ENCODE results near the gene GRAMD2B. TPM values are rescaled to one million over a fixed set of nuclear protein-coding genes. Genes with fewer than 3 reads are reported as not detected.
"Not testable (repeated sequence)": the region's sequence is repeated elsewhere in the genome, so short reads cannot be mapped to it uniquely, and the experiment has no call there.

Gene GRAMD2B
- total and polyA plus RNA-seq, 12 donors: 4.0 to 80.9 (median 25.2) TPM

DNA sequence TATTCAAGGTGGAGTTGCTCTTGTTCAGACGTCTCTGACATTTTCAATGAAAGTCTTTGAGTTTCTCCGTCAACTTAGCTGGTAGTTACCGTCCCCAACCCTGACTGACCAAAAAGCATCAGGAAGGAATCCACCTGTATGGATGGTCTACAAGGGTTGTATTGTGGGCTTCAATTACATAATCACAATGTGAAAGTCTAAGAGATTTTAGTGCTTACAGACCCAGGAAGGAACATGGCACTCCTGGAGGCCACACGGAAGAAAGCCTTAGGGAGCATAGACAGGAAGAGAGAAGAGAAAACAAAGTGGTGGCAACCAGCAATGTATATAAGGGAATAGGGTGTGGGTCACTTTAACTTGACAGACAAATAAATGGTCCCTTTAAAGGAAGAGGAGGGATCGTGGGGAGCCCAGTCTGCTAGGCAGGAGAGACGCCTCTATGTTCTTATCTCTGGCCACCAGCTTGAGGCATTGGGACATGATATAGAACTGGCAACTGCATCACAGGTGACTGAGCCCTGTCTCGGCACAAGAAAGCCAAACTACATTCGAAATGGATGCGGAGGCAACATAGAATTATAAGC, 91.4 kb downstream of the GRAMD2B start:
- no peak for DNase-seq
- H3K4me3 ChIP-seq: no peak overlapping the region
- peak overlapping the region in 3 of 5 donors; percentile 43 to 79 (median 67) for H3K27ac ChIP-seq
- 87 to 95% (median 90%) methylated on average over 9 of the region's 9 CpGs for WGBS, 4 donors
- intact Hi-C loops (cut with DNase I): no loop called here
- H3K27me3 ChIP-seq: no peaks in the 10 kb centered on the region
- no peaks in the 10 kb centered on the region for H3K9me3 ChIP-seq (replicated peaks in 1 of 3)
- TF ChIP-seq, protein P1, sequence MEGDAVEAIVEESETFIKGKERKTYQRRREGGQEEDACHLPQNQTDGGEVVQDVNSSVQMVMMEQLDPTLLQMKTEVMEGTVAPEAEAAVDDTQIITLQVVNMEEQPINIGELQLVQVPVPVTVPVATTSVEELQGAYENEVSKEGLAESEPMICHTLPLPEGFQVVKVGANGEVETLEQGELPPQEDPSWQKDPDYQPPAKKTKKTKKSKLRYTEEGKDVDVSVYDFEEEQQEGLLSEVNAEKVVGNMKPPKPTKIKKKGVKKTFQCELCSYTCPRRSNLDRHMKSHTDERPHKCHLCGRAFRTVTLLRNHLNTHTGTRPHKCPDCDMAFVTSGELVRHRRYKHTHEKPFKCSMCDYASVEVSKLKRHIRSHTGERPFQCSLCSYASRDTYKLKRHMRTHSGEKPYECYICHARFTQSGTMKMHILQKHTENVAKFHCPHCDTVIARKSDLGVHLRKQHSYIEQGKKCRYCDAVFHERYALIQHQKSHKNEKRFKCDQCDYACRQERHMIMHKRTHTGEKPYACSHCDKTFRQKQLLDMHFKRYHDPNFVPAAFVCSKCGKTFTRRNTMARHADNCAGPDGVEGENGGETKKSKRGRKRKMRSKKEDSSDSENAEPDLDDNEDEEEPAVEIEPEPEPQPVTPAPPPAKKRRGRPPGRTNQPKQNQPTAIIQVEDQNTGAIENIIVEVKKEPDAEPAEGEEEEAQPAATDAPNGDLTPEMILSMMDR (IDR thresholded peaks at IDR 0.05): no peak
- no peak for TF ChIP-seq POLR2A (IDR thresholded peaks at IDR 0.05)
- no peaks in the 10 kb centered on the region for H3K36me3 ChIP-seq (replicated peaks in 1 of 2)
- peaks cover 18 to 28% of the 10 kb centered on the region in 2 donors for H3K4me1 ChIP-seq (replicated peaks in 1 of 2)

DNA sequence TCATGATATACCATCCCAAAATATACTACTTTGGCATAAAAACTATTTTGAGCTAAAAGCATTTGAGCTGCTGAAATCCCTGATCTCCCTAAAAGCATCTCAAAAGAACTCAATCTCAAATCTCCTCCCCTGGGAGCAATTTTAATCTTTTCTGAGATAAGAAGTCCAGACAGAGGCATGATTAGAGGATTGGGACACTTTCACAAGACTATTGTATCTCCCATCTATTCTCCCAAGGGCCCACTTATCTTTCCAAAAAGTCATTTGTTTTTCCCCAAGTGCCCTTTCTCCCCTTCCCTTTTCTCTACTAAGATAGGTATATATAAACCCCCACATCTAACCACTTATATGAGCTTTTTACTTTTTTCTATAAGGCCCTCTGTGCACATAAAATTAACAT, 92.1 kb downstream of the GRAMD2B start:
- Histone ChIP-seq H3K4me3 (no peak overlapping the region), H3K36me3 (replicated peaks in 1 of 2) (no peaks in the 10 kb centered on the region), H3K4me1 (replicated peaks in 1 of 2) (peaks cover 16 to 28% of the 10 kb centered on the region in 2 donors), H3K27ac (peak overlapping the region in 3 of 5 donors; percentile 26 to 79 (median 67)), H3K9me3 (replicated peaks in 1 of 3) (no peaks in the 10 kb centered on the region), H3K27me3 (no peaks in the 10 kb centered on the region)
- DNase-seq: no peak
- no peak for TF ChIP-seq POLR2A (IDR thresholded peaks at IDR 0.05)
- TF ChIP-seq, protein P1 (IDR thresholded peaks at IDR 0.05): no peak
- intact Hi-C loops (cut with DNase I): no loop called here

DNA sequence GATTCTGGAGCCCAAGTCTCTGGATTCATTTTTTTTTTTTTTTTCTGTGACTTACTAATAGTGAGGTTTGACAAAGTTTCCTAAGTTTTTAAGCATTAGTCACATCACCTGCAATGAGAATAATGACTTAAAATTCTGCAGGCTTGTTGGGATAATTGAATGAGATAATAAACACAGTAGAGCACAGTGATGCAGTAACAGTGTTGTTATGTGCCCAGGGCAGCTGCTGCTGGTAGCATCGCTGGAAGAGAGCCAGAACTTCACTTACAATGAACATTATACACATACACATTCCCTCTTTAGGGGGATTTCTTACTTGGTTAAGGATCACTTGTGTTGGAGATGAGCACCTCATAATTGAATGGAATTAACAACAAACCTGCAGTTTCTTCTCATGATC, 92.9 kb downstream of the GRAMD2B start:
- H3K27me3 ChIP-seq: no peaks in the 10 kb centered on the region
- TF ChIP-seq, protein P1 (IDR thresholded peaks at IDR 0.05): no peak
- TF ChIP-seq POLR2A (IDR thresholded peaks at IDR 0.05): no peak
- 60 to 82% (median 69%) methylated on average over 1 of the region's 1 CpG for WGBS, 4 donors
- intact Hi-C loops (cut with DNase I): no loop called here
- peaks cover 24 to 32% of the 10 kb centered on the region in 2 donors for H3K4me1 ChIP-seq (replicated peaks in 1 of 2)
- peak overlapping the region in 1 of 5 donors; percentile 36 for H3K27ac ChIP-seq
- no peak for DNase-seq
- no peaks in the 10 kb centered on the region for H3K9me3 ChIP-seq (replicated peaks in 1 of 3)
- H3K4me3 ChIP-seq: no peak overlapping the region
- no peaks in the 10 kb centered on the region for H3K36me3 ChIP-seq (replicated peaks in 1 of 2)

DNA sequence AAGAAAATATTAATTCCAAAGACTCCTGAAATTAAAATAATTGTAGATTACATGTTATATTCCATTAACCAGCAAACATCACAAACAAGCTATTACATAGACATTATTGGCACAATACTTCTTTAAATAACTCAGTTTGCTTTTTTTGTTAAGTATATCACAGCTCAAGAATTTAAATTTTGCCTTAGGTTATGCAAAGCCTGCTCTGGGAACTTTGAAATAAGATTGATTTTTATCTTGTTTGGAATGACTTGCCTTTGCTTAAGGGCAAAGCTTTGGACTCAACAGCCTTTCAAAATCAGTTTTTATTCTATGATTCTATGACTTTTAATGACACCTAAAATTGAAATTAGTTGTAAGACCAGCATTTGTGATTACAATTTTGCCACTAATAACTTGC, 93.6 kb downstream of the GRAMD2B start:
- H3K4me3 ChIP-seq: no peak overlapping the region
- intact Hi-C loops (cut with DNase I): no loop called here
- H3K9me3 ChIP-seq (replicated peaks in 1 of 3): no peaks in the 10 kb centered on the region
- no peaks in the 10 kb centered on the region for H3K36me3 ChIP-seq (replicated peaks in 1 of 2)
- TF ChIP-seq POLR2A (IDR thresholded peaks at IDR 0.05): no peak
- TF ChIP-seq, protein P1 (IDR thresholded peaks at IDR 0.05): no peak
- peaks cover 27 to 37% of the 10 kb centered on the region in 2 donors for H3K4me1 ChIP-seq (replicated peaks in 1 of 2)
- no peaks in the 10 kb centered on the region for H3K27me3 ChIP-seq
- H3K27ac ChIP-seq: no peak overlapping the region
- DNase-seq: no peak

DNA sequence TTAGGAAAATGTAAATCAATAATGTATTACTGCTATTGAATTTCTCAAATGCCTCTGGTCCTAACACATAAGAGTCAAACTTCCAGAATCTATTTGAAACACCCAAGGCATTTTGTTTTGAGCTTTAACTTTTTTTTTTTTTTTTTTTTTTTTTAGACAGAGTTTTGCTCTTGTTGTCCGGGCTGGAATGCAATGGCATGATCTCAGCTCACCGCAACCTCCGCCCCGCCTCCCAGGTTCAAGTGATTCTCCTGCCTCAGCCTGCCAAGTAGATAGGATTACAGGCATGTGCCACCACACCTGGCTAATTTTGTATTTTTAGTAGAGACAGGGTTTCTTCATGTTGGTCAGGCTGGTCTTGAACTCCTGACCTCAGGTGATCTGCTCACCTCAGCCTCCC, 96.0 kb downstream of the GRAMD2B start:
- DNase-seq: peak in 1 of 7 donors; percentile 19
- intact Hi-C loops (cut with DNase I); H3K9me3 ChIP-seq (replicated peaks in 1 of 3); H3K27me3 ChIP-seq; H3K4me3 ChIP-seq; H3K36me3 ChIP-seq (replicated peaks in 1 of 2): not testable (repeated sequence)
- WGBS, 4 donors: 75 to 82% (median 80%) methylated on average over 4 of the region's 4 CpGs
- H3K4me1 ChIP-seq (replicated peaks in 1 of 2): peaks cover 27 to 42% of the 10 kb centered on the region in 2 donors
- H3K27ac ChIP-seq: peak overlapping the region; percentile 42 to 83 (median 75)
